Nephron progenitor cell (in vitro differentiated cells): ENCODE results near the gene AADACL4.
"Not testable (repeated sequence)": the region's sequence is repeated elsewhere in the genome, so short reads cannot be mapped to it uniquely, and the experiment has no call there.

ENCODE experiments used
- DNase-seq: peaks from one replicate; pipeline ENCODE4 v3.0.0; 2021
- H3K27ac Mint-ChIP-seq: 2 replicates; pipeline ENCODE4 v1.8.0; 2021; ENCODE audit warnings: mild to moderate bottlenecking, moderate library complexity, mixed read lengths
- H3K27me3 Mint-ChIP-seq: 2 replicates; pipeline ENCODE4 v1.8.0; 2021; ENCODE audit warnings: mild to moderate bottlenecking, low read depth, mixed read lengths; ENCODE audit not compliant: poor library complexity
- H3K36me3 Mint-ChIP-seq: 2 replicates; pipeline ENCODE4 v1.8.0; 2021; ENCODE audit warnings: low read depth, mixed read lengths
- H3K4me1 Mint-ChIP-seq: 2 replicates; pipeline ENCODE4 v1.8.0; 2021; ENCODE audit warnings: mixed read lengths
- H3K4me3 Mint-ChIP-seq: 2 replicates; pipeline ENCODE4 v1.8.0; 2021; ENCODE audit warnings: mild to moderate bottlenecking, moderate library complexity, mixed read lengths
- H3K9me3 Mint-ChIP-seq: 2 replicates; pipeline ENCODE4 v1.8.0; 2021; ENCODE audit warnings: mild to moderate bottlenecking, moderate library complexity, mixed read lengths
- TF ChIP-seq, protein P1 (sequence below): fragments of 200-600 bp; sonication (generic); IDR thresholded peaks from 2 replicates; pipeline ENCODE4 v1.5.0; 2021; ENCODE audit warnings: antibody characterized with exemption

Gene AADACL4

DNA sequence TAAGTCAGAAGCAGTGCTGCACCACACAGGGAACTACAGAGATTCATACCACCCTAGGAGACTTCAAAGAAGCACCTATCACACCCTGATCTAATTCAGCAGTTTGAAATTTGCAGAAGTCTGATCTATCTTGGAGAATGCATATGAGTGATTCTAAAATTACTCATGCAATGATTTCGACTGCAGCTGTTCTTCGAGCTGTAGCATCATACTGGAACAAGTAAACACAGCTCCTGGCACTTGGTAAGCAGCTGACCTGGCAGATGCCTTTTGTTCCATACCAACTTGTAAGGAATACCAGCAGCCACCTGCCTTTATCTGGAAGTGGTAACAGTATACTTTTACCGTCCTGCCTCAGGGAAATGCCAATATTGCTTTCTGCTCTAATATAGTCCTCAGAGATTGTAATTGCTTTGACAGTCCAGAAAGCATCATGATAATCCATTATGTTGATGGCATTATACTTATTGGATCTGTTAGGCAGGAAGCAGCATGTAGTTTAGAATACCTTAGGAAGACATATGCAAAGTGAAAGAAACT, 25.7 kb downstream of the AADACL4 start:
- Mint-ChIP-seq H3K4me3 (no peak overlapping the region), H3K27ac (no peak overlapping the region), H3K9me3 (peaks cover 41% of the 10 kb centered on the region), H3K27me3 (peaks cover 9% of the 10 kb centered on the region), H3K4me1 (no peaks in the 10 kb centered on the region), H3K36me3 (no peaks in the 10 kb centered on the region)
- no peak for DNase-seq
- TF ChIP-seq, protein P1, sequence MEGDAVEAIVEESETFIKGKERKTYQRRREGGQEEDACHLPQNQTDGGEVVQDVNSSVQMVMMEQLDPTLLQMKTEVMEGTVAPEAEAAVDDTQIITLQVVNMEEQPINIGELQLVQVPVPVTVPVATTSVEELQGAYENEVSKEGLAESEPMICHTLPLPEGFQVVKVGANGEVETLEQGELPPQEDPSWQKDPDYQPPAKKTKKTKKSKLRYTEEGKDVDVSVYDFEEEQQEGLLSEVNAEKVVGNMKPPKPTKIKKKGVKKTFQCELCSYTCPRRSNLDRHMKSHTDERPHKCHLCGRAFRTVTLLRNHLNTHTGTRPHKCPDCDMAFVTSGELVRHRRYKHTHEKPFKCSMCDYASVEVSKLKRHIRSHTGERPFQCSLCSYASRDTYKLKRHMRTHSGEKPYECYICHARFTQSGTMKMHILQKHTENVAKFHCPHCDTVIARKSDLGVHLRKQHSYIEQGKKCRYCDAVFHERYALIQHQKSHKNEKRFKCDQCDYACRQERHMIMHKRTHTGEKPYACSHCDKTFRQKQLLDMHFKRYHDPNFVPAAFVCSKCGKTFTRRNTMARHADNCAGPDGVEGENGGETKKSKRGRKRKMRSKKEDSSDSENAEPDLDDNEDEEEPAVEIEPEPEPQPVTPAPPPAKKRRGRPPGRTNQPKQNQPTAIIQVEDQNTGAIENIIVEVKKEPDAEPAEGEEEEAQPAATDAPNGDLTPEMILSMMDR = no peak

GRCh38 chr1:12674358-12674757, 30.5 kb downstream of the AADACL4 start:
- peaks cover 14% of the 10 kb centered on the region for H3K27me3 Mint-ChIP-seq
- peaks cover 16% of the 10 kb centered on the region for H3K9me3 Mint-ChIP-seq
- H3K4me1 Mint-ChIP-seq = no peaks in the 10 kb centered on the region
- TF ChIP-seq, protein P1 = no peak
- no peak for DNase-seq
- no peaks in the 10 kb centered on the region for H3K36me3 Mint-ChIP-seq
- no peak overlapping the region for H3K27ac Mint-ChIP-seq
- no peak overlapping the region for H3K4me3 Mint-ChIP-seq

- H3K27me3 Mint-ChIP-seq = peaks cover 18% of the 10 kb centered on the region
- not testable (repeated sequence) for H3K4me3 Mint-ChIP-seq, H3K36me3 Mint-ChIP-seq, H3K4me1 Mint-ChIP-seq, DNase-seq, H3K27ac Mint-ChIP-seq
- H3K9me3 Mint-ChIP-seq = peaks cover 27% of the 10 kb centered on the region
Observed at GRCh38 chr1:12676122-12676521, 32.2 kb downstream of the AADACL4 start.

- TF ChIP-seq, protein P1 = no peak
- H3K4me1 Mint-ChIP-seq = no peaks in the 10 kb centered on the region
- H3K4me3 Mint-ChIP-seq = no peak overlapping the region
- H3K27ac Mint-ChIP-seq = no peak overlapping the region
- H3K36me3 Mint-ChIP-seq = no peaks in the 10 kb centered on the region
- DNase-seq = no peak
- H3K9me3 Mint-ChIP-seq = peaks cover 13% of the 10 kb centered on the region
- peaks cover 18% of the 10 kb centered on the region for H3K27me3 Mint-ChIP-seq
Observed at GRCh38 chr1:12677565-12677964, 33.7 kb downstream of the AADACL4 start.

- H3K4me3 Mint-ChIP-seq = no peak overlapping the region
- no peak for DNase-seq
- no peak overlapping the region for H3K27ac Mint-ChIP-seq
- TF ChIP-seq, protein P1 = no peak
- no peaks in the 10 kb centered on the region for H3K36me3 Mint-ChIP-seq
- H3K4me1 Mint-ChIP-seq = peaks cover 4% of the 10 kb centered on the region
- peaks cover 11% of the 10 kb centered on the region for H3K9me3 Mint-ChIP-seq
- H3K27me3 Mint-ChIP-seq = peaks cover 18% of the 10 kb centered on the region
Observed at GRCh38 chr1:12678350-12678749, 34.5 kb downstream of the AADACL4 start.

DNA sequence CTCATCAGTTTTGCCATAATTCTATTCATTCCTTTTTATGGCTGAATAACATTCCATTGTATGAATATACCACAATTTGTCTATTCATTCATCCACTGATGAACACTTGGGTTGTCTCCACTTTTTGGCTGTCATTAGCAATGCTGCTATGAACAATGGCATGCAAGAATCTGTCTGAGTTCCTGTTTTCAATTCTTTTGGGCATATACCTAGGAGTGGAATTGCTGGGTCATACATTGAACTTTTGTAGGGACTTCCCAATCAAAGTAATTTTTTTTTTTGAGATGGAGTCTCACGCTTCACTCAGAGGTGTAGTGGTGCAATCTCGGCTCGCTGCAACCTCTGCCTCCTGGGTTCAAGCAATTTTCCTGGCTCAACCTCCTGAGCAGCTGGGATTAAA, 34.9 kb downstream of the AADACL4 start:
- Mint-ChIP-seq H3K36me3 (no peaks in the 10 kb centered on the region), H3K4me1 (peaks cover 5% of the 10 kb centered on the region), H3K4me3 (no peak overlapping the region), H3K27me3 (peaks cover 18% of the 10 kb centered on the region), H3K27ac (no peak overlapping the region), H3K9me3 (peaks cover 11% of the 10 kb centered on the region)
- no peak for DNase-seq
- TF ChIP-seq, protein P1 = no peak
